Measurements from ENCODE around the gene CCDC90B.

DNA sequence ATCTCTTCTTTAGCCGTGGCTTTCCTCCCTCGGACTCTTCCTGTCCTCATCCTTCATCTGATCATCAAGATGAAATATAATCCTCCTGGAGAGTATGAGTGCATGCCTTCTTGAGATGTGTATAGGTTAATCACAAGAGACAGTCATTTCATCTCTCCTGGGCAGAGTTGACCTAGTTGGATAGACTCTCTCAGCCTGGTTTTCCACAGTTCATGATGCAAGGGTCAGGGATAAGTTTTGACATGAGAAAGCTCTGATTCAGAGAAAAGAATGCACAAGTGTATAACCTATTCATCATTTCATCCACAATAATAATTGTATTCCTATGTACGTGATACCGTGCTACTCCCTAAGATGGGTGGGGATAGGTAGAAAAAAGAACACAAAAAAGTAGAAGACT, 33.2 kb upstream of the CCDC90B start:
- TF ChIP-seq, protein P1, sequence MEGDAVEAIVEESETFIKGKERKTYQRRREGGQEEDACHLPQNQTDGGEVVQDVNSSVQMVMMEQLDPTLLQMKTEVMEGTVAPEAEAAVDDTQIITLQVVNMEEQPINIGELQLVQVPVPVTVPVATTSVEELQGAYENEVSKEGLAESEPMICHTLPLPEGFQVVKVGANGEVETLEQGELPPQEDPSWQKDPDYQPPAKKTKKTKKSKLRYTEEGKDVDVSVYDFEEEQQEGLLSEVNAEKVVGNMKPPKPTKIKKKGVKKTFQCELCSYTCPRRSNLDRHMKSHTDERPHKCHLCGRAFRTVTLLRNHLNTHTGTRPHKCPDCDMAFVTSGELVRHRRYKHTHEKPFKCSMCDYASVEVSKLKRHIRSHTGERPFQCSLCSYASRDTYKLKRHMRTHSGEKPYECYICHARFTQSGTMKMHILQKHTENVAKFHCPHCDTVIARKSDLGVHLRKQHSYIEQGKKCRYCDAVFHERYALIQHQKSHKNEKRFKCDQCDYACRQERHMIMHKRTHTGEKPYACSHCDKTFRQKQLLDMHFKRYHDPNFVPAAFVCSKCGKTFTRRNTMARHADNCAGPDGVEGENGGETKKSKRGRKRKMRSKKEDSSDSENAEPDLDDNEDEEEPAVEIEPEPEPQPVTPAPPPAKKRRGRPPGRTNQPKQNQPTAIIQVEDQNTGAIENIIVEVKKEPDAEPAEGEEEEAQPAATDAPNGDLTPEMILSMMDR (IDR thresholded peaks at IDR 0.05) = no peak
- TF ChIP-seq POLR2A (IDR thresholded peaks at IDR 0.05) (no peak), EP300 (IDR thresholded peaks at IDR 0.05) (no peak)
